SK-N-SH (cell line): ENCODE measurements around the gene EXTL2. TPM values are rescaled to one million over a fixed set of nuclear protein-coding genes. Genes with fewer than 3 reads are reported as not detected.

ENCODE experiments used
- CTCF ChIA-PET: fragments of 300-600, 350-600 bp; formaldehyde crosslinking; extraction: SDS; loops from one replicate; lab custom pipeline; 2021; lab: Yijun Ruan, JAX
- POLR2A ChIA-PET: fragments of 350-600 bp; sonication (Branson Sonifier 250); formaldehyde crosslinking; extraction: SDS; loops from one replicate; lab custom pipeline; 2020; ENCODE audit warnings: antibody characterized with exemption, inconsistent platforms; lab: Yijun Ruan, JAX
- DNase-seq: peaks from one replicate; pipeline ENCODE4 v3.0.0; 2012
- H2AFZ ChIP-seq: fragments of 200-600 bp; sonication (generic); 2 replicates; pipeline ENCODE4 v1.8.1; 2016; ENCODE audit warnings: antibody characterized with exemption, mild to moderate bottlenecking, low read depth
- H3F3A ChIP-seq: fragments of 200-600 bp; sonication (generic); replicated peaks from 2 replicates; pipeline ENCODE3; 2016; ENCODE audit warnings: antibody characterized with exemption, mild to moderate bottlenecking; ENCODE audit not compliant: insufficient read depth
- H3K27ac ChIP-seq, 2 experiments: fragments of 200-500 bp in 1 of 2; fragments of 200-600 bp in 1 of 2; sonication (Bioruptor generic) in 1 of 2; sonication (generic), shearing (Covaris generic) in 1 of 2; 2 replicates each; pipeline versions ENCODE4 v1.5.1 to v1.6.1; 2014 to 2016; ENCODE audit warnings: low read depth in 2 of 2, inconsistent platforms in 1 of 2, low read length in 1 of 2, mild to moderate bottlenecking in 1 of 2, mixed read lengths in 1 of 2
- H3K27me3 ChIP-seq: fragments of 200-600 bp; sonication (generic), shearing (Covaris generic); 2 replicates; pipeline ENCODE4 v1.6.1; 2016; ENCODE audit warnings: mixed run types; ENCODE audit not compliant: insufficient read depth
- H3K36me3 ChIP-seq, 2 experiments: fragments of 200-500 bp in 1 of 2; fragments of 200-600 bp in 1 of 2; sonication (Bioruptor generic) in 1 of 2; sonication (generic) in 1 of 2; replicated peaks in 1 of 2; 2 replicates each; pipeline versions ENCODE3 to v1.5.1; 2014 to 2016; ENCODE audit warnings: low read length in 1 of 2, mild to moderate bottlenecking in 1 of 2; ENCODE audit not compliant: insufficient read depth in 2 of 2, control insufficient read depth in 1 of 2
- H3K4me1 ChIP-seq, 2 experiments: fragments of 200-500 bp in 1 of 2; fragments of 200-600 bp in 1 of 2; sonication (Bioruptor generic) in 1 of 2; sonication (generic), shearing (Covaris generic) in 1 of 2; 2 replicates each; pipeline versions ENCODE4 v1.5.1 to v1.6.1; 2014 to 2016; ENCODE audit warnings: low read depth in 1 of 2, low read length in 1 of 2, mixed run types in 1 of 2; ENCODE audit not compliant: insufficient read depth in 2 of 2, control insufficient read depth in 1 of 2
- H3K4me2 ChIP-seq: fragments of 200-600 bp; sonication (generic), shearing (Covaris generic); 2 replicates; pipeline ENCODE4 v1.6.1; 2017; ENCODE audit warnings: mixed run types
- H3K4me3 ChIP-seq, 2 experiments: fragments of 200-500 bp in 1 of 2; fragments of 200-600 bp in 1 of 2; sonication (Bioruptor generic) in 1 of 2; sonication (generic), shearing (Covaris generic) in 1 of 2; 2 replicates each; pipeline versions ENCODE4 v1.5.1 to v1.8.1; 2014 to 2016; ENCODE audit warnings: low read depth in 2 of 2, inconsistent platforms in 1 of 2, low read length in 1 of 2, mild to moderate bottlenecking in 1 of 2, mixed read lengths in 1 of 2, moderate library complexity in 1 of 2
- H3K79me2 ChIP-seq: fragments of 200-600 bp; sonication (generic); 2 replicates; pipeline ENCODE4 v1.8.1; 2017; ENCODE audit warnings: mild to moderate bottlenecking; ENCODE audit not compliant: insufficient read depth
- H3K9ac ChIP-seq: fragments of 200-600 bp; sonication (generic); 2 replicates; pipeline ENCODE4 v1.6.1; 2017; ENCODE audit warnings: mixed run types
- H3K9me2 ChIP-seq: fragments of 200-600 bp; sonication (generic); 2 replicates; pipeline ENCODE4 v1.6.1; 2017; ENCODE audit warnings: mixed run types
- H3K9me3 ChIP-seq: fragments of 200-600 bp; sonication (generic); 2 replicates; pipeline ENCODE4 v1.6.1; 2017; ENCODE audit warnings: mixed run types, mild to moderate bottlenecking, moderate library complexity
- H4K20me1 ChIP-seq: fragments of 200-600 bp; sonication (generic); 2 replicates; pipeline ENCODE4 v1.6.1; 2017; ENCODE audit warnings: mild to moderate bottlenecking, mixed run types; ENCODE audit not compliant: insufficient read depth
- CHD2 ChIP-seq: fragments of 150-350 bp; IDR thresholded peaks from 2 replicates; pipeline ENCODE4 v1.6.1; 2018; ENCODE audit warnings: low read length; ENCODE audit not compliant: partially characterized antibody
- ELF1 ChIP-seq: IDR thresholded peaks from 2 replicates; pipeline ENCODE4 v1.4.0; 2012
- EP300 ChIP-seq, 2 experiments: IDR thresholded peaks; 2 replicates each; pipeline versions ENCODE4 v1.4.0 to v1.6.1; 2012; ENCODE audit warnings: borderline replicate concordance in 1 of 2, low read depth in 1 of 2, low read length in 1 of 2
- GABPA ChIP-seq: IDR thresholded peaks from 2 replicates; pipeline ENCODE4 v1.4.0; 2012; ENCODE audit warnings: low read depth, mild to moderate bottlenecking
- MXI1 ChIP-seq: IDR thresholded peaks from 2 replicates; pipeline ENCODE4 v1.6.1; 2012; ENCODE audit warnings: mild to moderate bottlenecking, low read depth, low read length, improper control_type of control experiment
- NFIC ChIP-seq: IDR thresholded peaks from 2 replicates; pipeline ENCODE4 v1.4.0; 2012; ENCODE audit warnings: borderline replicate concordance
- POLR2AphosphoS5 ChIP-seq: IDR thresholded peaks from 2 replicates; pipeline ENCODE4 v1.6.1; 2012; ENCODE audit warnings: low read depth, low read length
- RCOR1 ChIP-seq: fragments of 150-350 bp; IDR thresholded peaks from 2 replicates; pipeline ENCODE4 v1.6.1; 2017; ENCODE audit warnings: antibody characterized with exemption, low read length
- SIN3A ChIP-seq: IDR thresholded peaks from 2 replicates; pipeline ENCODE4 v1.6.1; 2012; ENCODE audit warnings: low read depth, mild to moderate bottlenecking, low read length, moderate library complexity, borderline replicate concordance
- SMC3 ChIP-seq: IDR thresholded peaks from 2 replicates; pipeline ENCODE4 v1.6.1; 2012; ENCODE audit warnings: low read depth, low read length, improper control_type of control experiment
- TAF1 ChIP-seq: IDR thresholded peaks from 2 replicates; pipeline ENCODE4 v1.6.1; 2012; ENCODE audit warnings: low read depth, mild to moderate bottlenecking, low read length, moderate library complexity, borderline replicate concordance
- TEAD4 ChIP-seq: IDR thresholded peaks from 2 replicates; pipeline ENCODE4 v1.4.0; 2012; ENCODE audit warnings: mild to moderate bottlenecking, borderline replicate concordance; ENCODE audit not compliant: insufficient read depth
- YY1 ChIP-seq: IDR thresholded peaks from 2 replicates; pipeline ENCODE4 v1.4.0; 2012; ENCODE audit warnings: low read depth, mild to moderate bottlenecking
- WGBS: methylation state at CpG from one replicate; pipeline ENCODE4 v1.1.6; 2017; ENCODE audit warnings: low lambda C conversion rate; 5-methylcytosine and 5-hydroxymethylcytosine counted together
- polyA plus RNA-seq, 3 experiments: library from polyadenylated mRNA; depleted of rRNA; stranded (reverse); fragments of >200 nt; gene quantifications; 2 replicates each; pipeline ENCODE4 v1.2.3, GENCODE V29; 2012
- TF ChIP-seq, protein P1 (sequence below): IDR thresholded peaks from 2 replicates; pipeline ENCODE4 v1.4.0; 2012; ENCODE audit warnings: low read depth
- TF ChIP-seq, protein P2 (sequence below): IDR thresholded peaks from 2 replicates; pipeline ENCODE4 v1.4.0; 2012; ENCODE audit warnings: low read depth, borderline replicate concordance
- TF ChIP-seq, protein P3 (sequence below): fragments of 150-350 bp; IDR thresholded peaks from 2 replicates; pipeline ENCODE4 v1.6.1; 2017; ENCODE audit warnings: antibody characterized with exemption, low read length, low read depth, borderline replicate concordance
- TF ChIP-seq, protein P4 (sequence below): fragments of 200-600 bp; sonication (generic); IDR thresholded peaks from 2 replicates; pipeline ENCODE4 v1.6.1; 2017; ENCODE audit warnings: antibody characterized with exemption, mild to moderate bottlenecking, moderate library complexity

The EXTL2 gene, protein sequence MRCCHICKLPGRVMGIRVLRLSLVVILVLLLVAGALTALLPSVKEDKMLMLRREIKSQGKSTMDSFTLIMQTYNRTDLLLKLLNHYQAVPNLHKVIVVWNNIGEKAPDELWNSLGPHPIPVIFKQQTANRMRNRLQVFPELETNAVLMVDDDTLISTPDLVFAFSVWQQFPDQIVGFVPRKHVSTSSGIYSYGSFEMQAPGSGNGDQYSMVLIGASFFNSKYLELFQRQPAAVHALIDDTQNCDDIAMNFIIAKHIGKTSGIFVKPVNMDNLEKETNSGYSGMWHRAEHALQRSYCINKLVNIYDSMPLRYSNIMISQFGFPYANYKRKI
- polyA plus RNA-seq (2012; rRNA removed) = 20.3 and 32.5 TPM in 2 replicates
- 32.6 and 34.8 TPM in 2 replicates for polyA plus RNA-seq (2012; cell fraction: cytosol; rRNA removed)
- 15.8 and 38.5 TPM in 2 replicates for polyA plus RNA-seq (2012; cell fraction: nucleus; rRNA removed)

DNA sequence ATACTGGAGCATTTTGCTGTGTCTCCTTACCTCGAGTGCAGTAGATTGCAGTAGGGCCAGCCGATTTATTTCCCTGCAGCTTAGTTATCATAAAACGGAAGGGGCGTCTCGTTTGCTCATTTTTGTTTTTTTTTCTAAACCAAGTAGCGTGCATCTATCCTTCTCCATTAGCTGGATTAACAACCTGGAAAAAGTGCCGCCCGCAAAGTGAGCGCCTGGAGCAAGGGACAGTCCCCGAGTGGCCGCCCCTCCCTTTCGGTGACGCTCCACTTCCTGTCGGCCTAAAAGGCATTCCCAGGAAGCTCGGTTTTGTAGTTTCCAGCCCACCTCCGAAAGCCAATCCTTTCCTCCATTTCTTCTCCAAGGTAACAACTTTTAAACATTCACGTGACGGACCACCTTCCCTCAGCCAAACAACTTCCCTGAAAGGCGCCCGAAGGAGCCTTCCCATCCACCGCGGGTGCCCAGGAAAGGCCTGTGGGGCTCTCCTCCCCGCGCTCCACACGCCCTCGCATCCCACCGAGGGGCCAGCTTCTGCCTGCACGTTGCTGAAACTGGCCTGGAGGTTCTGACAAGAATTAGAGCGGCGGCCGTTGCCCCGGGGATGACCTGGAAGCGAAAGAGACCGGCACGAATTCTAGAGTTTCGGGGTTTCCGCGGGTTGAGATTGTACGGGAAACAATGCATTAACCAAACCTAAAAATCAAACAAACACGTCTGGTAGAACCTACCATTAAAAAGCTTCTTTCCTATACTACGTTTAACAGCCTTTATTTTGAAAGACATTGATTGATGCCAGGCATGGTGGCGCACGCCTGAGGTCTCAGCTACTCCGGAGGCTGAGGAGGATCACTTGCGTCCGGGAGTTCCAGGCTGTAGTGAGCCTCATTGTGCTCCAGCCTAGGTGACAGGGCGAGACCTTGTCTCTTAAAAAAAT, at the start of gene EXTL2:
TSS of gene EXTL2 (minus strand) at position 240 of the 937 bp plus-strand sequence. CDS start 6,085 bp downstream, outside the sequence.
- H3F3A ChIP-seq = peaks cover 13% of the 10 kb centered on the region
- H3K9me3 ChIP-seq = no peaks in the 10 kb centered on the region
- peaks cover 8 to 17% of the 10 kb centered on the region in 2 experiments; a peak in 3 of 4 replicates for H3K4me1 ChIP-seq
- POLR2A ChIA-PET = interaction anchor here (0.6 to 1.0 kb wide), 3 partner anchors 26 to 1427 kb away, joined by 3 to 4 read pairs (median 4); no protein-coding TSS in a partner anchor
- peak within 1 kb of the TSS; percentile 90 for H2AFZ ChIP-seq
- peak within 1 kb of the TSS; percentile 95 to 99 for H3K4me3 ChIP-seq
- H3K36me3 ChIP-seq = peaks cover 24 to 31% of the 10 kb centered on the region in 2 experiments
- peaks cover 79% of the 10 kb centered on the region for H3K79me2 ChIP-seq
- no peaks in the 10 kb centered on the region for H3K27me3 ChIP-seq
- peak; percentile 81 for DNase-seq
- H3K9me2 ChIP-seq = no peaks in the 10 kb centered on the region
- H4K20me1 ChIP-seq = no peaks in the 10 kb centered on the region
- TF ChIP-seq NFIC = no peak; the same call in 1 of the 2 replicates
- TF ChIP-seq SMC3 = no peak
- 0 out of 2 replicates have a peak, but pooled peaks have one; percentile 41 for TF ChIP-seq SIN3A
- TF ChIP-seq, protein P1, sequence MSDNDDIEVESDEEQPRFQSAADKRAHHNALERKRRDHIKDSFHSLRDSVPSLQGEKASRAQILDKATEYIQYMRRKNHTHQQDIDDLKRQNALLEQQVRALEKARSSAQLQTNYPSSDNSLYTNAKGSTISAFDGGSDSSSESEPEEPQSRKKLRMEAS = peak; percentile 68
- TF ChIP-seq, protein P2, sequence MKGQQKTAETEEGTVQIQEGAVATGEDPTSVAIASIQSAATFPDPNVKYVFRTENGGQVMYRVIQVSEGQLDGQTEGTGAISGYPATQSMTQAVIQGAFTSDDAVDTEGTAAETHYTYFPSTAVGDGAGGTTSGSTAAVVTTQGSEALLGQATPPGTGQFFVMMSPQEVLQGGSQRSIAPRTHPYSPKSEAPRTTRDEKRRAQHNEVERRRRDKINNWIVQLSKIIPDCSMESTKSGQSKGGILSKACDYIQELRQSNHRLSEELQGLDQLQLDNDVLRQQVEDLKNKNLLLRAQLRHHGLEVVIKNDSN = peak; percentile 70
- TF ChIP-seq POLR2AphosphoS5 = peak; percentile 61; the same call in 1 of the 2 replicates
- peak; percentile 58 for TF ChIP-seq TAF1
- TF ChIP-seq EP300 (IDR thresholded peaks at IDR 0.05; ENCODE audit: borderline replicate concordance in 1 of 2, low read depth in 1 of 2, low read length in 1 of 2) = peak in 1 of 2 experiments; percentile 17; a peak in 1 of 4 replicates
- TF ChIP-seq RCOR1 = peak; percentile 52; the same call in 1 of the 2 replicates
- TF ChIP-seq YY1 = peak; percentile 72
- TF ChIP-seq, protein P3, sequence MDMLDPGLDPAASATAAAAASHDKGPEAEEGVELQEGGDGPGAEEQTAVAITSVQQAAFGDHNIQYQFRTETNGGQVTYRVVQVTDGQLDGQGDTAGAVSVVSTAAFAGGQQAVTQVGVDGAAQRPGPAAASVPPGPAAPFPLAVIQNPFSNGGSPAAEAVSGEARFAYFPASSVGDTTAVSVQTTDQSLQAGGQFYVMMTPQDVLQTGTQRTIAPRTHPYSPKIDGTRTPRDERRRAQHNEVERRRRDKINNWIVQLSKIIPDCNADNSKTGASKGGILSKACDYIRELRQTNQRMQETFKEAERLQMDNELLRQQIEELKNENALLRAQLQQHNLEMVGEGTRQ = 0 out of 2 replicates have a peak, but pooled peaks have one; percentile 20
- TF ChIP-seq CHD2 = peak; percentile 46
- TF ChIP-seq MXI1 = peak; percentile 91
- TF ChIP-seq ELF1 = peak; percentile 50; the same call in 1 of the 2 replicates
- TF ChIP-seq, protein P4, sequence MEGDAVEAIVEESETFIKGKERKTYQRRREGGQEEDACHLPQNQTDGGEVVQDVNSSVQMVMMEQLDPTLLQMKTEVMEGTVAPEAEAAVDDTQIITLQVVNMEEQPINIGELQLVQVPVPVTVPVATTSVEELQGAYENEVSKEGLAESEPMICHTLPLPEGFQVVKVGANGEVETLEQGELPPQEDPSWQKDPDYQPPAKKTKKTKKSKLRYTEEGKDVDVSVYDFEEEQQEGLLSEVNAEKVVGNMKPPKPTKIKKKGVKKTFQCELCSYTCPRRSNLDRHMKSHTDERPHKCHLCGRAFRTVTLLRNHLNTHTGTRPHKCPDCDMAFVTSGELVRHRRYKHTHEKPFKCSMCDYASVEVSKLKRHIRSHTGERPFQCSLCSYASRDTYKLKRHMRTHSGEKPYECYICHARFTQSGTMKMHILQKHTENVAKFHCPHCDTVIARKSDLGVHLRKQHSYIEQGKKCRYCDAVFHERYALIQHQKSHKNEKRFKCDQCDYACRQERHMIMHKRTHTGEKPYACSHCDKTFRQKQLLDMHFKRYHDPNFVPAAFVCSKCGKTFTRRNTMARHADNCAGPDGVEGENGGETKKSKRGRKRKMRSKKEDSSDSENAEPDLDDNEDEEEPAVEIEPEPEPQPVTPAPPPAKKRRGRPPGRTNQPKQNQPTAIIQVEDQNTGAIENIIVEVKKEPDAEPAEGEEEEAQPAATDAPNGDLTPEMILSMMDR = no peak
- no peak for TF ChIP-seq TEAD4
- peak; percentile 72 for TF ChIP-seq GABPA
- peak within 1 kb of the TSS; percentile 96 to 99 for H3K27ac ChIP-seq
- peak within 1 kb of the TSS; percentile 94 for H3K9ac ChIP-seq
- CTCF ChIA-PET = interaction anchor here (0.6 to 2.1 kb wide), 8 partner anchors 10 to 436 kb away, joined by 3 to 9 read pairs (median 3); no protein-coding TSS in a partner anchor
- peak within 1 kb of the TSS; percentile 92 for H3K4me2 ChIP-seq
- under 1% methylated on average over 47 of the region's 47 CpGs for WGBS
